ENCODE data around the gene FIG4. TPM values are rescaled to one million over a fixed set of nuclear protein-coding genes. Genes with fewer than 3 reads are reported as not detected.
"Not testable (repeated sequence)": the region's sequence is repeated elsewhere in the genome, so short reads cannot be mapped to it uniquely, and the experiment has no call there.

FIG4 gene
- total RNA-seq, 1 donor = 23.3 TPM

- TF ChIP-seq CTCF (IDR thresholded peaks at IDR 0.05; ENCODE audit: insufficient read depth, low read depth, low read length) = no peak
- no peak for DNase-seq (ENCODE audit: low read depth)
- H3K4me3 ChIP-seq (ENCODE audit: low read depth, low read length) = no peak overlapping the region
Measured at GRCh38 chr6:109854541-109855308, 163.6 kb downstream of the FIG4 start.

GRCh38 chr6:109855476-109856040, 164.5 kb downstream of the FIG4 start:
- DNase-seq (ENCODE audit: low read depth); H3K4me3 ChIP-seq (ENCODE audit: low read depth, low read length): not testable (repeated sequence)

GRCh38 chr6:109861946-109862345, 170.8 kb downstream of the FIG4 start:
- H3K4me3 ChIP-seq (ENCODE audit: low read depth, low read length) = no peak overlapping the region
- no peak for DNase-seq (ENCODE audit: low read depth)
- no peak for TF ChIP-seq CTCF (IDR thresholded peaks at IDR 0.05; ENCODE audit: insufficient read depth, low read depth, low read length)

GRCh38 chr6:109864050-109864449, 173.0 kb downstream of the FIG4 start:
- no peak for TF ChIP-seq CTCF (IDR thresholded peaks at IDR 0.05; ENCODE audit: insufficient read depth, low read depth, low read length)
- H3K4me3 ChIP-seq (ENCODE audit: low read depth, low read length) = no peak overlapping the region
- DNase-seq (ENCODE audit: low read depth) = no peak

- DNase-seq (ENCODE audit: low read depth) = no peak
- H3K4me3 ChIP-seq (ENCODE audit: low read depth, low read length) = no peak overlapping the region
- TF ChIP-seq CTCF (IDR thresholded peaks at IDR 0.05; ENCODE audit: insufficient read depth, low read depth, low read length) = no peak
Measured at GRCh38 chr6:109865968-109866367, 174.9 kb downstream of the FIG4 start.

- TF ChIP-seq CTCF (IDR thresholded peaks at IDR 0.05; ENCODE audit: insufficient read depth, low read depth, low read length) = no peak
- peak; percentile 44 for DNase-seq (ENCODE audit: low read depth)
Measured at GRCh38 chr6:109867009-109867969, 176.2 kb downstream of the FIG4 start.

GRCh38 chr6:109867970-109868358, 176.9 kb downstream of the FIG4 start:
- no peak overlapping the region for H3K4me3 ChIP-seq (ENCODE audit: low read depth, low read length)
- TF ChIP-seq CTCF (IDR thresholded peaks at IDR 0.05; ENCODE audit: insufficient read depth, low read depth, low read length) = no peak
- peak; percentile 60 for DNase-seq (ENCODE audit: low read depth)

More at GRCh38 chr6:109867009-109867969, 176.2 kb downstream of the FIG4 start:
- H3K4me3 ChIP-seq (ENCODE audit: low read depth, low read length) = no peak overlapping the region

- not testable (repeated sequence) for H3K4me3 ChIP-seq (ENCODE audit: low read depth, low read length)
- peak; percentile 30 for DNase-seq (ENCODE audit: low read depth)
Measured at GRCh38 chr6:109869398-109870088, 178.4 kb downstream of the FIG4 start.
